ENCODE results near the gene RPL28.
"Not testable (repeated sequence)": the region's sequence is repeated elsewhere in the genome, so short reads cannot be mapped to it uniquely, and the experiment has no call there.

The RPL28 gene

DNA sequence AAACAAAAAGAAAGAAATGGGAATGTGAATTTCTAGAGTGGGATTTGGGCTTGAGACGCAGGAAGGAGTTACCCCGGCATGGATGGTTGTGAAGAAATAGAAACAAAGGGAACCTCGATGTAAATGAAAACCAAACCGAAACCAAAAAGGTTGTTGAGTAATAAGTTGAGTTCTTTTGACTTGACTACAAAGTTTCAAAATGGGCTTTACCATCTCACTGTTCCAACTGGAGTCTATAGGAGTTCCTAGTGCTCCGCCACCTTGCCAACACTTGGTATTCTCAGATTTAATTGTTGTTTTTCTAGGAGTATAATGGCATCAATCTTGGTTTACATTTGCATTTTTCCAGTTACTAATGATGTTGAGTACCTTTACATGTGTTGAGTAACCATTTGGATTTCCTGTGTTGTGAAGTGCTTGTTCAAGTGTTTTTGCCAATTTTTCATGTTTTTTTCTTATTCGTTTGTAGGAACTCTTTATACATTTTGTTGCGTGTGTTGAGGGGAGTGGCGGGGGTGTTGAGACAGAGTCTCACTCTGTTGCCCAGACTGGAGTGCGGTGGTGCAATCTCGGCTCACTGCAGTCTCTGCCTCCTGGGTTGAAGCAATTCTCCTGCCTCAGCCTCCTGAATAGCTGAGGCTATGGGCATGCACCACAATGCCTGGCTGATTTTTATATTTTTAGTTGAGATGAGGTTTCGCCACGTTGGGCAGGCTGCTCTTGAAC is 12.6 kb downstream of the RPL28 start:
- FAIRE-seq, result no peak

DNA sequence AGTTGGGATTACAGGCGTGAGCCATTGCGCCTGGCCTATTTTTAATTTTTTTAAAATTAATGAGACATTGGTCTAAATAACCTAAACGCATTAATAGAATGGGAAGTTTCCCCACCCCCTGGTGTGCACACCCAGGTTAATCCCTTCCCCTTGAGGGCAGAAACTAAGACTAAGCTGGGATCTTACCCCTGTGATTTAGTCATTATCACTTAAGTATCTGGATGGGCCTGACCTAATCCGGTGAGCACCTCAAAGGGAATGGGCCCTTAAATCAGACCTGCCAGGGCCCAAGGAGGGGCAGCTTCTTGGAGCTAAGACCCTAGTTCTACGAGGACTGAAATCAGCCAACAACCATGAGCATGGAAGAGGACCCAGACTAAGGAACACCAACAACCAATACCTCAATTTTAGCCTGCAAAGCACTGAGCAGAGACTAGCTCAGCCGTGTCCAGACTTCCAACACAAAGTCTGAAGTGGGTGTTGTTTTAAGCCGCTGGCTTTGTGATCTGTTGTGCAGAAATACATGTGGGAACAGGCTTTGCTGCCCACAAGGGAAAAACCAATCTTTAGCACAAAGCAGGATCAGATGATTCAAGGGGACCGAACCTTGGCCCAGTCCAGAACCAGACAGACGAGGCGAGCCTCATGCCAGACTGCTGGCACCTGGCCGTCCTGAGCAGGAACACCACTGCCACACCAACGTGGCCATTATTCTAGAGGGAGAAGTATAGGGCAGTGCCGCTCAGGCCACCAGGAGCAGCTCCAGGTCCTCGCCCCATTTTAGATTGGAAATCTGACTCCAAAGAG is 14.8 kb downstream of the RPL28 start:
- no peak for FAIRE-seq

DNA sequence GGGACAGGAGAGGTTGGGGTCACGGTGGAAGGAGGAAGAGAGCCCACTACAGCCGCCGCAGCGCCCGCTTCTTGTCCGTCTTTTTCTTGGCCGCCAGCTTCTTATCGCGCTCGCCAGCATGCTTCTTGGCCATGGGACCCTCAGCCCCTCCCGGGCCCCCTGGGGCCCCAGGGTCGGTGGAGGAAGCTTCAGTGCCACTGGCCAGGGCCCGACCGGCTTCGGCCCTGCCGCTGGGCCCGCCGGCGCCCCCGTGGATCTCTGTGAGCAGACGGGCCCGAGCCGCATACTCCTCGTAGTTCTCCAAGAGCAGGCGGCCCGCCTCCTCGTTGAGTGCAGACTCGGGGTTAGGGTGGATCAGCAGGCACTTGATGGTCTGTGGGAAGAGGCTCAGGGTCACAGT is 15.7 kb downstream of the RPL28 start:
- not testable (repeated sequence) for FAIRE-seq

DNA sequence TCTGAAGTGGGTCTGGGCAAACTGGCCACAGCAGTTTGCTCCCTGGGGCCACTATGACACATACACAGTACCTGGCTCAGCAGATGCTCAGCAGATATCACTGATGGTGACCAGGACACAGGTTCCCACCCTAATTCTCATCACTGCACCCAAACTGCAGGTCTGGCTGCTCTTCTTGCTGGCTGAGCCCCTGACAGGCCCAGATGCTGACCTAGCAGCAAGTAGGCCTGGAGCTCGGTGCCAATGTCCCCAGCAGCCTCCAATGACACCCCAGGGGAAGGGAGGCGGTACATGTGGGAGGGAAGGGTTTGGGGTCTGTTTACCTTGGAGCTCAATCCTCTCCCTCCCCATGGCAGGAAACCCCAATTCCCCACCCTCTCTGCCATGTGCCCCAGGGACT is 16.8 kb downstream of the RPL28 start:
- FAIRE-seq, result no peak

DNA sequence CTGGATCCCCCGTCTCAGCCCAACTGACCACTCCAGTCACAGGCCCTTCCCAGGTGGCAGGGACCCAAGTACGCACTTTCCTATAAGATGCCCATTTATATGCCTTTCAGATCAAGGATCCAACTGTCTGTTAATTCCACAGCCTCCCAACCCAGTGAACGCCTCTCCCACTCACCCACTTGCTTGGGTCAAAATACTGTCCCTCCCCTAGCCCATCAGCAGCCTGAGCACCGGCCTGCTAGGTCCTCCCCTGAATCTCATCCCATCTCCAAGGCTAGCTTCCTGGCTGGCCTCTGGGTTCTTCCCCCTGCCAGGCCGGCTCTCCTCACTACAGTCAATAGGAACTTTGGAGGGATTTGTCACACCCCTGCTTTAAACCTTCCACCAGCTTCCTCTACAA is 19.9 kb downstream of the RPL28 start:
- no peak for FAIRE-seq

DNA sequence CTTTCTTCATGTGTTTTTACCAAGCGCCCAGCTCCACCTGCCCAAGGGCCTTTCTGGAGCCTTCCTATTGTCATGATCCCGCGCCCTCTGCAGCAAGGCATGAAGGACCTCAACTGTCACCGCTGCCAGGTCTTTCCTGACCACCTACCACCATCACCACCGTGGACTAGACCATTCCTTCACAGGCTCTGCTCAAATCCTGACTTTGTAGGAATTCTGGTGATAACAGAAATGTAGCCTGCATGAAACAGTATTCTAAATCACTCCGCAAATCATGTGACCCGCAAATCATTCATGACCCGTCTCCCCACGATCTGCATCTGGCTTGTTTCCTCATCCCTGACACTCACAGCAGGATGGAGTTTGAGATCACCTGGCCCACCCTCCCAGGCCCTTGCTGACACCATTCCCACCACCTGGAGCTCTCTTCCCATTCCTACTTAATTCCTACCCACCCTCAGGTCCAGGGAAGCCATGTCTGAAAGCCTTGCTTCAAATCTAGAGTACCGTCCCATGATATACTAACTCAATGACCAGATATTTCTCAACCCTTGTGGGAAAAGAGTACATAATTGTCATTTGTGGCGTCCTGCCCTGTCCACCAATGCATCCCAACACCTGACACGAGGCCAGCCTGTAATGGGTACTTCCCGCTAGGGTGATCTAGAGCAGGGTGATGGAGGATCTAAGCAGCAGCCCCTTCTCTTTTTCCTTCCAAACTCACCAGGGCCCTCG is 20.5 kb downstream of the RPL28 start:
- no peak for FAIRE-seq

DNA sequence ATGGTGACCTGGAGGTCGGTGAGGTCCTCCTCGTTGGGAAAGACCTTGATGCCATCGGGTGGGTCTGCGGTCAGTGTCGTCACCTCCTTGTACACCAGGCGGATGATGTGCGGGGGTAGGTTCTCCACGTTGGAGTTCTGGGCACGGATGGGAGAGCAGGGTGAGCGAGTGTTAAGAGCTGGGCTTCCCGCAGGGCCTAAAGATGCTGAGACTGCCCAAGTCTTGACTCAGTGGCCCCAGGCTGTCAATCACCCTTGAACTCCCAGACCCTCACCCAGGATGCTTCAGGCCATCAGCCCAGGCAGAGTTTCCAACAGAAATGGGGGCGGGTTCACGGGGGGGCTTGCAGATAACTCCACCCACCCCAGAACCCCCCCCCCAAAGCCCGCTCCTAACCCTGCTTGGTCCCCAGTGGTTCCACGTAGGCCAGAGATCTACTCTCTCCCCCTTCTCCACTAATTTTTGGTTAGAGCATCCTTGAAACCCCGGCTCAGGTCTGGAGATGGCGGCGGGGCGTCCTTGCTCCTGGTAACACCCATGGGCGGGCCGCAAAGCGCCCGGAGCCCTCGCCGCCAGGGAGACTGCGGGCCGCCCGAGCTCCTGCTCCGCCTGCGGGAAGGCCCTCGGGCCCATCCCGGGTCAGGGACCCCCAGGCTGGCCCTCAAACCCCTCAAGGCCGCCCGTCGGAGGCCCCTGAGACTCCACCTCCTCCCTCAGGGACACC is 21.3 kb downstream of the RPL28 start:
- FAIRE-seq, result no peak

DNA sequence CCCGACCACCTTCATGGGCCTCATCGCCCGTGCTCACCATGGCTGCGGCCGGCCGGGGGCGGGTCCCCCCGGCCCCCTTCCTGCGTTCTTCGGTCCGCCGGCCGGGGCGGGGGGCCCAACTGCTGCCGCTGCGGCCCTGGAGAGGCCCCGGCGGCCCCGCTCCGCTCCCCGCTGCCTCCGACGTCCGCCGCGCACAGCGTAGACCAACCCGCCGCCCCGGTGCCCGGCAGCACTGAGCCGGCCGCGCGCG is 21.7 kb downstream of the RPL28 start, which contains the start of gene UBE2S:
Gene UBE2S (minus strand): TSS at position 239 of the 250 bp plus-strand sequence. CDS start 199 bp downstream, at position 40.
- not testable (repeated sequence) for FAIRE-seq

DNA sequence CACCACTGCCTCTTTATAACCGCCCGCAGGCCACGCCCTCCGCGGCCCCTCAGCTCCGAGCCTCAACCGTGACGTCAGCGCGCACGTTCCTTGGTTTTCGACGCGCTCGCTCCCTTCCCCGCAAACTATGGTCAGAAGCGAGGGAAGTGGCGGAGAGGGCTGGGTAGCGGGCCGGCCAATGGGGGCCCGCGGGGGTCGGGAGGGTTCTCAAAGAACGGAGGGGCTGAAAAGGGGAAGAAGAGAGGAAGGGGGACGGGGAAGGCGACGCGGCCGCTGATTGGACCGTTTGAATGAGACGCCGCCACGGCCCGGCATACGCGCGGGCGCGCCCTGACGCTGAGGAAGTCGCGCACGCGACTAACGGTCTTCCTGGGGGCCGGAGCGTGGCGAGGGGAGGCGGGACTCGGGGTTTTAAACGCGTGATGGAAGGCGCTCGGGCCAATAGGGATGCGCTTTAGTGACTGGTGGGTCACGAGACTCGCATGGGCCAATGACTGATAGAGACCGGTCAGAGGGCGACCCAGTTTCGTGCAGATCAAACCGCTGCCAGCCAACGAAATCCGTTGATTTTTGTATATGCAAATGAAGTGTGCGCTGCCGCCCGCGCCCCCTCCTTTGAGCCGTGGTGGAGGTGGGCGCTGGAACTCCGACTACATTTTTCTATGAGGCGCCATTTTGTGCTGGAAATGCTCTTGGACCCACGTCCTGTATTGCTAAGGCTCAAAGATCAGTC is 22.2 kb downstream of the RPL28 start:
- peak; percentile 98 for FAIRE-seq

DNA sequence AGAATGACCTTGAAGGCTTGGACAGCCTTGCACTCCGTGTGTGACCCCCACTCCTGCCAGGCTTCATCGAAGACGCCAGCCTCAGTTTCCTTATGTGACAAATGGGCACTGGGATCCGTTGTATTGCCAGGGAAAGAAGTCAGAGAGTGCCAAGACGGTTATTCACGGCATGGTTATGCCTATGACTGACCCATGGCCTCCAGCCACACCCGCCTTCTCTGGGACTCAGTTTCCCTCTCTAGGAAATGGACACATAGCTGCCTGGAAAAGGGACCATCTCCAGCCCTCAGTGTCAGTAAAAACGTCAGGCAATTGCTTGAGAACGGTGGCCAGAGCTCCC is 22.8 kb downstream of the RPL28 start:
- FAIRE-seq, result no peak

DNA sequence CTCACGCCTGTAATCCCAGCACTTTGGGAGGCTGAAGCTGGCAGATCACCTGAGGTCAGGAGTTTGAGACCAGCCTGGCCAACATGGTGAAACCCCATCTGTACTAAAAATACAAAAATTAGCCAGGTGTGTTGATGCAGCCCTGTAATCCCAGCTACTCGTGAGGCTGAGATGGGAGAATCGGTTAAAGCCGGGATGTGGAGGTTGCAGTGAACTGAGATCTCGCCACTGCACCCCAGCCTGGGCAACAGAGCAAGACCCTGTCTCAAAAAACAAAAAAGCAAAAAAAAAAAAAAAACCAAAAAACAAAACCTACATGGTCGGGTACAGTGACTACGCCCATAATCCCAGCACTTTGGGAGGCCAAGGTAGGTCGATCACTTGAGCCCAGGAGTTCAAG is 23.4 kb downstream of the RPL28 start:
- FAIRE-seq, result not testable (repeated sequence)

DNA sequence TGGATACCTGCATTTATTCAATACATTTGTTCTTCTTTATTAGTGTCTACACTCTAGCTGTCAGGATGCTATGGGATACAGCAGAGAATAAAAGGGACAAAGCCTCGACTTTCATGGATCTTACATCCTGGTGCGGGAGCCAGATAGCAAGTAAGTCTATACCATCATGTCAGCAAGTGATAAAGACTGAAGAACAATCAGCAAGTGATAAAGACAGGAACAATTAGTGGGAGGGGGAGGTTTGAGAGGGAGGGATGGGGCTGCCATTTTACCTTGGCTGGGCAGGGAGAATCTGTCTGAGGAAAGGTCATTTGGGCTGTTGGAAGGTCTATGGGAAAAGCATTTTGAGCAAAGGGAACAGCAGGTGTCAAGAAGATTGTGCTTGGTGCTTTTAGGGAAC is 24.4 kb downstream of the RPL28 start:
- no peak for FAIRE-seq

DNA sequence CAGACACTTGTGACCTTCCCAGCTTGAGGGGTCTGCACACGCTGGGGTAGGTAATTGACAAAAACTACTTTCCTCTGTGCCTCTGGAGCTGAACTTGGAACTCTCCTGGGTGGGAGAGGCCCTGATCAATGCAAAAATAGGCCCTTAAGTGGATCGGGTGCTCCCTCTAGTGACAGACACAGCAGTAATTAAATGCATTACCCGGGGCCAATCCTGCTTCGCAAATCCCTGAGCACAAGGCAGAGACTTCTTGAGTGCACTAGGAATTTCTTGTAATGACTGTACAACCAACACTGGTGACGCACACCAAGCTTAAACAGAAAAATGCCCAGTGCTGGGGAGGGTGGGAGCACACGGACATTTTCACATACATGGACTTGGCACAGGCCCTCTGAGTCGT is 32.5 kb downstream of the RPL28 start:
- FAIRE-seq, result peak; percentile 58

DNA sequence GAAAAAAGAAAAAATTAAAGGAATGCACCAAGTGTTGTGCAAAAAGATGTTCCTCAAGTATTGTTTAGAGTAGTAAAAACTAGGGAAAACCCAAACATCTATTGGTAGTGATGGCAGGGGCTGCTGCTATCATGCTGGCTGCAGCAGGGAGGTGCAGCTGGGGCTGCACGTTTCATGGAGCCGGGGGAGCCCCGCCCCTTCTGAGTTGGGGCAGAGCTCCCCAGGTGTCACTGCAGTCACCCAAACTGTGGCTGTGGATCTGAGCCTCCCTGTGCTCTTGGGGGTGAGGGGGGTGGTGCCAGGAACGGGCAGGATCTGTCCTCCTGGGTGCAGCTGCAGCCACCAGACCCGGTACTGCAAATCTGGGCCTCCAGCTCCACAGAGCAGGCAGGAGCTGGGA is 33.4 kb downstream of the RPL28 start:
- FAIRE-seq, result no peak

DNA sequence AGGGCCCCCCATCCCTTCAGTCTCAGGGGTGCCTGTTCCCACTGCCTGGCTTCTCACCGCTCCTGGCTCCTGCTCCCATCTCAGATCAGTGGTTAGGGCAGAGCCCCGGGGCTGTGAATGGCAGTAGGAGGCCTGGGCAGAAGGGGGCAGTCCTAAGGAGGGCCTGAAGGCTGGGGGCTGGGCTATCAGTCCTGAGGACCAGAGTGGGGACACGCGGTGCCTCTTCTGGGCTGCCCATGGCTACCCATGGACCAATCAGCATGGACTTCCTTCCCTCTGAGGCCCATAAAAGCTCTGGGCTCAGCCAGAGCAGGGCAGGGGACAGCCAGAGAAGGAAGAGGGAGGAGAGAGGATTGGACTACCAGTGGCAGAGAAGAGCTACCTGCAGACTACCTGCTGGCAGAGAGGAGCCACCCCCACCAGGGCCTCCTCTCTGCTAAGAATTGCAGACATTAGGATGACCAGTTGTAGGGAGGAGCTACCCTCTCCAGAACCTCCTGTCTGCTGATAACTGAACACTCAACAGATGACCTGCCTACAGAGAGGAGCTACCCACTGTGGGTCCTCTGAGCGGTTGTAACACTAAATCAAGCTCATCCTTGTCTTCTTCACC is 34.0 kb downstream of the RPL28 start:
- FAIRE-seq, result no peak

DNA sequence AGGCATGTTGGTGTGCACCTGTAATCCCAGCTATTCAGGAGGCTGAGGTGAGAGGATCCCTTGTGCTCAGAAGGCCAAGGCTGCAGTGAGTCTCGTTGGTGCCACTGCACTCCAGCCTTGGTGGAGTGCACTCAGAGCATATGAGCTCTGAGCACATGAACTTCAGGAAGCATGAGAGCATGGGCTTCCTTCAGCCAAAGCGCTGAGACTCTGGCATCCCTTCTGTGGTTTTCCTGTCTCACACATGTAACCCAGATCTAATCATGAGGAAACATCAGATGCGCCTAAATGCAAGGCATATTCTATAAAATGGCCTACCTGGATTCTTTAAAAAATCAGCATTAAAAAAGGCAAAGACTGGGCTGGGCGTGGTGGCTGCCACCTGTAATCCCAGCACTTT is 35.5 kb downstream of the RPL28 start:
- not testable (repeated sequence) for FAIRE-seq

DNA sequence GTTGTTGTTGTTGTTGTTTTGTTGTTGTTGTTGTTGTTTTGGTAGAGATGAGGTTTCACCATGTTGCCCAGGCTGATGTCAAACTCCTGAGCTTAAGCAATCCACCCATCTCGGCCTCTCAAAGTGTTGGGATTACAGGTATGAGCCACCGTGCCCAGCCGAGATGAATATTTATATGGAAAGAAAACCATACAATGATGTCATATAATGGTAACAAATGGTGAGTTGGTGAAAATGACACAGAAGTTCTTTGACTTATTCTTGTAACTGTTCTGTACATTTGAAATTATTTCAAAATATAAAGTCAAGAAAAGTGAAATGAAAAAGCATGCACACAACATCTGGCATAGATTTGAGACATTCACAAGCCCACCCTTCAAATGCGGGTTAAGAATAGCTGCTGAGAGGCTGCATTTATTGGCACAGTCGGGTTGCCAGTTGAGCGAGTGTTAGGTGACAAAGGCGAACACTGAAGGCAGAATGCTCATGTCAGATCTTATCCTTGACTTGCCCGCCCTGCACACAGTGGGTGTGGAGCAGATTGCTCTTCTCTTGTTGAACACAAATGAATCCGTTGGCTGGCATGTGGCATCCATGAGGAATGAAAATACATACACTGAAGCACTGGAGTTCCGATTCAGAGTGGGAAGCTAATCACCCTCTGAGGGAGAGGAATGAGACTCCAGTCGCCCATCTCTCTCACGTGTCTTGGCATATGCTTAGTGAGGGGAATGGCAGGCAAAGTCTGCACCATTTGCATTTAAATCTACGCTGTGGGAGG is 37.7 kb downstream of the RPL28 start:
- FAIRE-seq, result no peak

DNA sequence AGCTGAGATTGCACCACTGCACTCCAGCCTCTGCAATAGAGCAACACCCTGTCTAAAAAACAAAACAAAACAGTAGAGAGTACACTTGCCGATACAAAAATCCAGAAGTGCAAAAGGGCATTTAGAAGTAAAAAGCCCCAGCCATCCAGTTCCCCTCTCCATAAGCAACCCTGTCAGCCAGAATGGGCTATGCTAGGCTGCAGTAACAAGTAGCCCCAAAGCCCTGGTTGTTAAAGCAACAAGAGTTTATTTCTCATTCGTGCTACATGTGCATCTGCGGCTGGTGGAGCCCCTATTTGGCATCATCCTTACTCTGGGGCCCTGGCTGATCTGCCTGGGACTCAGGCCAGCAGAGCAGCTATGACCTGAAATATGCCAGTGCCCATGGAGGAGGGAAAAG is 38.8 kb downstream of the RPL28 start:
- no peak for FAIRE-seq

DNA sequence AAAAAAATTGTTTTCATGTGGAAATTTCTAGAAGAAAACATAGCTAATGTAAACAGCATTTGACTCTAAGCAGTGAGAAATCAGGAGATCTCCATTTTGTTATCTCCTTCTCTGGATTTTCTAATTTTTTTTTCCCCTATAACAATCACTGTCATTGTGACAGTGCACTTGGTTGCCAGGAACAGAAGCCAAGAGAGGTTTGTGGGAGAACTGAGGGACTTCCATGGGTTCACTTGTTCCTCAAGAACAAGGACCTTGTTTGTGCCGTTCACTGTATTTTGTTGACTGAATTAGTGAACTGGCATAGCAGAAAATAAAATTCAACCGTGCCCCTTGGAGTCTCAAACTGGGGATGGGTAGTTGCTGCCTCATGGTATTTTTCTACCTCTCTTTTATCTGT is 40.3 kb downstream of the RPL28 start:
- FAIRE-seq, result no peak

DNA sequence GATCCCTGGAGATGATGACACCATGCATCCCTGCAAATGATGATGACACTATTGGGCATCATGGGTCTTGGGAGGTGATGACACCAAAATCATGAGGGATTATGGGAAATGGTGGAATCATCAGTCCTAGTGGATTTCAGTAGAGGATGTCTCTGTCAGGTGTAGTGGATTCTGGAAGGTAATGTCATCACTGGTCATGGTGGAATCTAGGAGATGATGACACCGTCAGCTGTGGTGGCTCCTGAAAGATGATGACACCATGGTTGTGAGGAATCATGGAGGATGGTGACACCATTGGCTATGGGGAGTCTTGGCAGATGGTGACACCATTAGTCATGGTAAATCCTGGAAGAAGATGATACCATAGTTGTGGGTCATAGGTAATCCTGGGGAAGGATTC is 45.5 kb downstream of the RPL28 start:
- no peak for FAIRE-seq

DNA sequence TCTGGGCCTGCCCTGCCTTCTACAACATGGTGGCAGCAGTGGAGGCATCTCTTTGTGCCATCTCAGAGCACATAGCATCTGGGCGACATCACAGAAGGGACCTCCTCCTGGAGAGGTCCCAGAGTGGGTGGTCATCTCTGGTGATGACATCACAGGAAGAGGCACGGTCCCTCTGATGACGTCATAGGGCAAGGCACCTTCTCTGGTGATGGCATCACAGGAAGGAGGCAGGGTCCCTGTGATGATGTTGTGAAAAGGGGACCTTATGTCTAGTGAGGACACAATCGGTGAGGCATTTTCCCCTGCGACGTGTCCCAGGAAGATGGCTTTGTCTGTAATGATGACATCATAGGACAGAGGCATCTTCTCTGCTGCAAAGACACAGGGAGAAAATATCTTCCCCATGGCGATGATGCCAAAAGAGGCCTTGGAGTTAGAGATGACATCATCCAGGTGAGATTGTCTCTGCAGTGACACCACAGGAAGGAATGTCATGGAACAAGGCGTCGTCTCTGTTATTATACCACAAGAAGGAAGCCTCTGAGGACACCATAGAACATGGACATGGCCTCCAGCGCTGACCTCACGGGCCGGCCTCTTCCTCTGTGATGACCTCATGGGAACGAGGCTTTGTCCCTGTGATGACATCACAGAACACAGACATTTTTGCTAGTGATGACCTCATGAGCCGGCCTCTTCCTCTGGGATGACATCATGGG is 46.7 kb downstream of the RPL28 start:
- no peak for FAIRE-seq
